Right cardiac atrium (tissue), 5 donors: ENCODE results near the gene HEATR1. TPM values are rescaled to one million over a fixed set of nuclear protein-coding genes. Genes with fewer than 3 reads are reported as not detected.
A peak's percentile ranks its signal among the peaks of the same experiment; 100 is the strongest.

Source experiments
- ATAC-seq, 2 donors: fragments of 200-7000 bp; cut with Tn5 transposase; one replicate each; pipeline versions ENCODE4 v1.8.0 to v1.9.1; 2020; ENCODE audit warnings: moderate library complexity in 2 of 2, mild to moderate bottlenecking in 1 of 2
- DNase-seq, 3 donors: peaks; one replicate each; pipeline ENCODE4 v3.0.0-alpha.2; 2020
- H3K27ac ChIP-seq: one replicate; pipeline ENCODE4 v1.5.1; 2013; ENCODE audit warnings: mild to moderate bottlenecking, low read length, control low read depth, moderate library complexity
- H3K27me3 ChIP-seq: one replicate; pipeline ENCODE4 v1.6.1; 2013; ENCODE audit not compliant: control insufficient read depth, insufficient read depth
- H3K4me1 ChIP-seq: one replicate; pipeline ENCODE4 v1.6.1; 2013; ENCODE audit warnings: low read length; ENCODE audit not compliant: control insufficient read depth, insufficient read depth
- H3K4me3 ChIP-seq: one replicate; pipeline ENCODE4 v1.5.1; 2013; ENCODE audit warnings: low read length, control low read depth
- H3K9me3 ChIP-seq: one replicate; pipeline ENCODE4 v1.6.1; 2013; ENCODE audit warnings: low read length; ENCODE audit not compliant: control insufficient read depth
- WGBS: extraction: QIAGEN DNeasy Blood & Tissue Kit; methylation state at CpG from one replicate; pipeline ENCODE4 v1.1.7; 2013; 5-methylcytosine and 5-hydroxymethylcytosine counted together
- intact Hi-C, 4 donors: fragments of 100-400 bp; cut with DNase I; formaldehyde crosslinking; loops; one replicate each; pipeline versions ENCODE4 v1.11.0 to v1.14.0; 2022 to 2023
- long read RNA-seq, 4 donors: library from polyadenylated mRNA; unstranded; transcript quantifications; one replicate each; pipeline ENCODE4 v2.0.0, GENCODE V29; 2020 to 2021
- polyA plus RNA-seq: library from polyadenylated mRNA; stranded (reverse); fragments of 200-250 nt; gene quantifications from one replicate; pipeline ENCODE4 v1.2.3, GENCODE V29; 2013
- total RNA-seq, 4 donors: library from RNA; stranded (reverse); fragmentation: NEBNext Ultra II Directional; extraction: Animal tissue kit (Norgen Biotek cat#: 25700); gene quantifications; one replicate each; pipeline ENCODE4 v1.2.1, GENCODE V29; 2021
- donor health status: healthy with polysubstance abuse.
- donor health status: DM: no; HTN: yes; CAD: no.
- donor health status: DM: no; HTN: no; CAD: no.
- donor health status: DM: no; HTN: yes; CAD: no; lungs with severe emphysema.
- donor health status: DM: yes; HTN: yes; CAD: no.

HEATR1 gene
- total RNA-seq (10 to 100 TPM; 11.2 to 12.8 (median 12.2) TPM), polyA plus RNA-seq (3.2 TPM)
- long read RNA-seq, donor 1, full-length matches to known transcripts = 3 of 8 reads
- long read RNA-seq, donor 1, partial matches to known transcripts = 5 of 8 reads
- long read RNA-seq, donor 1, other reads (novel, unspliced or antisense) = 0 of 8 reads
- long read RNA-seq, donor 2 = 0 reads
- long read RNA-seq, donor 3, full-length matches to known transcripts = 1 of 10 reads
- long read RNA-seq, donor 3, partial matches to known transcripts = 3 of 10 reads
- long read RNA-seq, donor 3, other reads (novel, unspliced or antisense) = 6 of 10 reads
- long read RNA-seq, donor 4, partial matches to known transcripts = 1 of 2 reads
- long read RNA-seq, donor 4, other reads (novel, unspliced or antisense) = 1 of 2 reads

DNA sequence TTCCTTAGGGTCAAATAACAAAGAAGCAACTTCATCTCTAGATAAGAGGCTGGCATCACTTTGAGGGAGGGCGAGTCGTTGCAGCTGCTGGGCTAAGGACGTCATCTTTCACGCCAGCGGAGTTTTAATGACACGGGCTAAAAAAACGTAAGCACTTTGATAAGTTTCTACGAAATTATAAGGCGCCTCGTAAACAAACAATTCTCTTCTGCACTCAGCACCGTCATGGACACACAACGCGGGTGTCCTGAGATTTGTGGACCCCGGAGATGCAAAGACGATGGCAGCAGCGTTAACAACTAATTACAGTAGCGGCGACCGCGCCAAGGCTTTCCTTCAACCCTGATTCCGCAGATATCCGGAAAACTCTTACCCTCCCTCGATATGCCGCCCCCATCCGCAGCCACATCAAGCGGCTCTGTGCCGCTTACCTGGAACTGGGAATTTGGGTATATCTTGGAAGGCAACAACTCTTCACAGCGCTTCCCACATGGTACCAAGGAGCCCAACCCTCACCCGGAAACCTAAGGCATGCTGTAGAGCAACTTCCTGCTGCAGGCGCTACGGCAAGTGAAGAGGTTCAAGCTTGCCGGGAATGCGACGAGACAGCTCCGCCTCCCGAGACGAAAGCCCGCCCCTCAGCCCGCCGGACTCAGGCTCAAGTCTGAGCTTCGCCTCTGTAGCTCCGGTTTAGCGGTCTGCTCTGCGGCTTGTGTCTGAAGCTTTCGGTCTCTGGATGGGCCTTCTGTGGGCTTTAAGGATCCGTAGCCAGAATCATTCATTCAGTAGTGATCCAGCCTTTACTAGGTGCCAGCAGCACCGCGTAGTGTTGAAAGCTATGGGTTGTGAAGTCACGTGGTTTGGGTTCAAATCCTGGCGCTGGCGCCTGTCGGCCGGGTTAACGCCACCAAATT, at the start of gene HEATR1:
Gene HEATR1, minus strand, starts transcription at position 526 of the 914 bp plus-strand sequence. Its CDS starts 421 bp downstream, at position 105.
- Histone ChIP-seq H3K9me3 (no peaks in the 10 kb centered on the region), H3K4me1 (no peaks in the 10 kb centered on the region), H3K27me3 (no peaks in the 10 kb centered on the region), H3K4me3 (peak within 1 kb of the TSS; percentile 99), H3K27ac (peak within 1 kb of the TSS; percentile 92)
- WGBS = under 1% methylated on average over 54 of the region's 54 CpGs
- DNase-seq = peak; percentile 95 to 97 (median 97)
- intact Hi-C loops = loop anchor here in 2 of 4 donors (10.0 kb wide), 1 partner anchor 171 kb away; no protein-coding TSS in a partner anchor
- peak; percentile 98 for ATAC-seq

DNA sequence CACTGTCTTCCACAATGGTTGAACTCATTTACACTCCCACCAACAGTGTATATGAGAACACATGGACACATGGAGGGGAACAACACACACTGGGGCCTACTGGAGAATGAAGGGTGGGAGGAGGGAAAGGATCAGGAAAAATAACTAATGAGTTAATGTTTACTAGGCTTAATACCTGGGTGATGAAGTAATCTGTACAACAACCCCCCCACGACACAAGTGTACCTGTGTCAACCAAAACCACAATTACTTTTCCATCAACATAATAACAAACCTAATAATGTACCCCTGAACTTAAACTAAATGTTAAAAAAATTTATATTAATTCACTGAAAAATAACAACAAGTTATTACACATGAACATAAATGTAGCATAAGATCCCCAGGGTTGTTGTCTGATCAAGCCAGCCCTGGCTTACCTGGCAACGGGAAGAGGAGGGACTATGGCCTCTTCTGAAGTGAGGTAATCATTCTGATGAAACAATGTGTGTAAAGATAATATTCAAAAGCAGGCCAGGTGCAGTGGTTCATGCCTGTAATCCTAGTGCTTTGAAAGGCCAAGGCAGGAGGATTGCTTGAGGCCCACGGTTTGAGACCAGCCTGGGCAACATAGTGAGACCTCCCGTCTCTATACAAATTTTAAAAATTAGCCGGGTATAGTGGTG, 40.8 kb upstream of the HEATR1 start:
- Histone ChIP-seq H3K9me3 (no peaks in the 10 kb centered on the region), H3K4me3 (no peak overlapping the region), H3K27ac (no peak overlapping the region), H3K27me3 (no peaks in the 10 kb centered on the region), H3K4me1 (no peaks in the 10 kb centered on the region)
- intact Hi-C loops = no loop called here
- DNase-seq (no peak), ATAC-seq (no peak)
- WGBS = 87% methylated on average over 5 of the region's 5 CpGs

GRCh38 chr1:236642763-236643162, 38.4 kb upstream of the HEATR1 start:
- WGBS = 77% methylated on average over 4 of the region's 4 CpGs
- ATAC-seq (no peak), DNase-seq (no peak)
- Histone ChIP-seq H3K4me1 (no peaks in the 10 kb centered on the region), H3K27me3 (no peaks in the 10 kb centered on the region), H3K27ac (no peak overlapping the region), H3K4me3 (no peak overlapping the region), H3K9me3 (no peaks in the 10 kb centered on the region)
- intact Hi-C loops = no loop called here

DNA sequence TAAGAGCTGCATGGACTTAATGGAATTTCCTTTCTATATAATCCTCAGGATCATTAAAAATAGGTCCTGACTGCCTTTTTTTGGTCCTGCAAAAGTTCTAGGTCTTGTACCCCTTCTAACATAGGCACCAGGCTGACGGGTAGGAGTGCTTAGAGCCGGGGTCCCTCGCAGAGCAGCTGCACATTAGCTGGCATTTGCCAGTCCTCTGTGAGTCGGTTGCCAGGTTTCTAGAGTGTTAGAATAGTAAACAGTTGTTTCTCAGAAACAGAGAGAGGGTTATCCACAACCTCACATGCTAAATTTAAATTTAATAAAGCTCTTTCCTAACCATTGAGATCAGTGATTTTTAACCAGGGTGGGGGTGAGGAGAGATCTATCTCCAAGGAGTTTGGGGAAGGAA, 35.4 kb upstream of the HEATR1 start:
- Histone ChIP-seq H3K9me3 (no peaks in the 10 kb centered on the region), H3K27ac (no peak overlapping the region), H3K4me1 (no peaks in the 10 kb centered on the region), H3K4me3 (peak overlapping the region; percentile 2), H3K27me3 (no peaks in the 10 kb centered on the region)
- intact Hi-C loops = no loop called here
- ATAC-seq (peak; percentile 59 to 76), DNase-seq (no peak)
- 26% methylated on average over 4 of the region's 4 CpGs for WGBS

DNA sequence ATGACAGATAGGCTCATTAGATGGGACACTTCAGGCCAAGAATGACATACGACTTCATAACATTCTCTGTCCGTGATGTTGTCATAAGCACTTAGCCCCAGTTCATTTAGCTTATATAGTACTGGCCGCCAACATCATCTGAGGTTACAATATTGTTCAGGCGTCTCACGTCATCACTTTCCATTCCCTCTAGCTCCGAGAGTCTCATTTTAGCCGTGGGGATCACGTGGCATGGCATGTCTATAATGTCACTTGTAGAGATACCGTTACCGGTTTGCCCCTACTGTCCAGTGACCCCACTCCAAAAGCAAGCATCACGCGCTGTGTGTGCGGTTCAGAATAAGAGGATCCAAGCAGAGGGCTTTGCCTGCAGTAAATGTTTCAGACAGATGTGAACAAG, 34.6 kb upstream of the HEATR1 start:
- WGBS = 41% methylated on average over 13 of the region's 13 CpGs
- peak in 1 of 3 donors; percentile 27 for DNase-seq
- intact Hi-C loops = no loop called here
- Histone ChIP-seq H3K9me3 (no peaks in the 10 kb centered on the region), H3K27ac (no peak overlapping the region), H3K4me3 (no peak overlapping the region), H3K4me1 (no peaks in the 10 kb centered on the region), H3K27me3 (no peaks in the 10 kb centered on the region)
- ATAC-seq = peak; percentile 44 to 84

- intact Hi-C loops = no loop called here
- Histone ChIP-seq H3K4me1 (no peaks in the 10 kb centered on the region), H3K27ac (no peak overlapping the region), H3K4me3 (no peak overlapping the region), H3K27me3 (no peaks in the 10 kb centered on the region), H3K9me3 (no peaks in the 10 kb centered on the region)
- DNase-seq (peak in 1 of 3 donors; percentile 49), ATAC-seq (no peak)
- WGBS = 75% methylated on average over 7 of the region's 7 CpGs
These were observed 31.7 kb upstream of the HEATR1 start for GRCh38 chr1:236636017-236636416.

DNA sequence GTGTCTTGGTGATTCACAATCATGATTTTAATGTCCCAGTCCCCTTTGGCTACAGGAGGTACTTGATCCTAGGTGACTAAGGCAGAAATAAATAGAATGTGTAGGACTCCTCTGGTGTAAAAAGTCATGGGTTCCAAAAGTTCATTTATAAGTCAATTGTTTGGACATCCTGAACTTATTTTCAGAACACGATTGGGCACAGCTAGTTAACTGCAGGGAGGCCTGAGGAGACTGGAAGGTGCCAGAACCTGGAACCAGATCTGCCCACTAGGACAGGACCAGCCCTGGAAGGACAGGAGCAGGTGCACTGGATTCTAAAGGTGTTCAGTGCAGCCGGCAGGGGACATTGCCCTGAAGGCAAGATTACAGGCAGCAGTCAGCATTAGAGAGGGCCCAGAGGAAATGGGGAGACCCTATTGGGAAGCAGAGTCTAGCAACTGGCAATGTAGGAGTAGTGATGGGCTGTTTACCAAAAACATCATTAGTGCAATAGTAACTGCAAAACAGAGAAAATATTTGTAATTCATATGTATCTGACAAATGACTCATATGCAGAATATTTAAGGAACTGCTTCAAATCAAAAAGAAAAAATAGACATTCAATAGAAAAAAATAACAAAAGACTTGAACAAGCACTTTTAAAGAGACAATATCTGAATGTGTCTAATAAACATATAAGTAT, 23.6 kb upstream of the HEATR1 start:
- ATAC-seq (no peak), DNase-seq (no peak)
- H3K4me3 ChIP-seq = no peak overlapping the region
- WGBS = 74% methylated on average over 2 of the region's 2 CpGs
- no peaks in the 10 kb centered on the region for H3K27me3 ChIP-seq
- no peak overlapping the region for H3K27ac ChIP-seq
- no peaks in the 10 kb centered on the region for H3K9me3 ChIP-seq
- no peaks in the 10 kb centered on the region for H3K4me1 ChIP-seq
- intact Hi-C loops = no loop called here

DNA sequence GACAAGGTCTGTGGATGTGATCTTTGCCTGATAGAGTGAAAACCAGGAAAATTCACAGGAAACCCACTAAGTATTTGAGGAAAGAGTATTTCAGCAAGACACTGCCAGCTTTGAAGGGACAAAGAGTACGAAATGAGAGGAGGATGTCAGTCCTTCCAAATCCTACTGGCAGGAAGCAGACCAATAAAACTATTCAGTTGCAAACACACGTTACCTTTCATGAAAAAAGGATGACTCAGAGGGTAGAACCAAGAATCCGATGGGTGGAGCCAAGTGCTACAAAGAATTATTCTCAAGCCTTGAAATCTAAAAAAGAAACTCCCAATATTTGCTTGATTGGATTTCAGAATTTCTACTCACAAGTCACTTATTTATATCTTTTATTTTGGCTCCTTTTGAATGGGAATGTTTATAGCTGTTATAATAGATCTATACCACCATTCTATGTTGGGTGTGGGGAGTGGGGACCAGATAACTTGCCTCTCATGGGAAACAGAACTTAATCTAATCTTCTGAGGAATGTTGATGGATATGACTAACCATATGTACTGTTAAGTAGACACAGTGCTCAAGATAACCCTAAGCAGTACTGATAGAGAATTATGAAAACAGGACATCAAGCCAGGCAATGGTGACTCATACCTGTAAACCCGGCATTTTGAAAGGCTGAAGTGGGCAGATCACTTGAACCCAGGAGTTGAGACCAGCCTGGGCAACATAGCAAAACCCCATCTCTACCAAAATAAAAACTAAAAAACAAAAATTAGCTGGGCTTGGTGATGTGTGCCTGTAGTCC, 19.3 kb upstream of the HEATR1 start:
- ATAC-seq (no peak), DNase-seq (no peak)
- H3K4me3 ChIP-seq = no peak overlapping the region
- no peak overlapping the region for H3K27ac ChIP-seq
- WGBS = 51% methylated on average over 4 of the region's 4 CpGs
- H3K9me3 ChIP-seq = no peaks in the 10 kb centered on the region
- intact Hi-C loops = no loop called here
- H3K4me1 ChIP-seq = no peaks in the 10 kb centered on the region
- H3K27me3 ChIP-seq = no peaks in the 10 kb centered on the region

DNA sequence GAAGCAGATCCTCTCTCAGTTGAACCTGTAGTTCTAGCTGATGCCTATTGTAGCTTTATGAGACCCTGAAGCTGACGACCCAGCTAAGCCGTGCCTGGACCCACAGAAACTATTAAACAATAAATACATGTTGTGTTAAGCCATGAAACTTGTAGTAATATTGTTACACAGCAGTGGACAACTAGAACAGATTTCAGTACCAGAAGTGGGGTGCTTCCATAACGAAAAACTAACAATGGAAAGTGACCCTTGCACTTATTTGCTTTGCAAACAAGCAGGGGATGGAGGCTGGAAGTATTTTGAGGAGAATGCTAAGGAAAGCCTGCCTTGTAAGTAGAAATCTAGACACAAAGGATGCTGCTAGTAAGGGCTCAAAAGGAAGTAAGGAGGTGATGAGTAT, 18.1 kb upstream of the HEATR1 start:
- 53% methylated on average over 3 of the region's 3 CpGs for WGBS
- no peak overlapping the region for H3K4me3 ChIP-seq
- ATAC-seq (no peak), DNase-seq (no peak)
- intact Hi-C loops = no loop called here
- no peak overlapping the region for H3K27ac ChIP-seq
- no peaks in the 10 kb centered on the region for H3K27me3 ChIP-seq
- no peaks in the 10 kb centered on the region for H3K4me1 ChIP-seq
- H3K9me3 ChIP-seq = no peaks in the 10 kb centered on the region

DNA sequence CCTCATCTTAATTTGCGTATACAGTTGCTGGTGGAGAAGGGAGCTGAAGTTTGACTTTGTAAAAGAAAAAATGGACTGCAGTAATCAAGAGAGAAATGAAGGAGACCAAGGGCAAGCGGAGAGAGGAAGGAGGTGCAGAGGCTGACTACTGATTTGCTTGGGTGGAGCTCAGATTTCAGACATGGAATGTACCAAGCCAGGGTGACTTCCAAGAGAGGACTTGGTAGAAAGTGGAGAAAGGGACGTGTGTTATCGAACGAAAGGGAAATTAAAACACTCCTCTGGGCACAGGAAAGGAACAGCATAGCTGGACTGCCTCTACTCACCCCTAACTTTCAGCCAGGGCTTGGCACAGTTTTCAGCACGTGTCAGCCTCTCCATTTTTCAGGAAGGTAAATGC, 15.1 kb upstream of the HEATR1 start:
- Histone ChIP-seq H3K4me1 (no peaks in the 10 kb centered on the region), H3K27me3 (no peaks in the 10 kb centered on the region), H3K4me3 (no peak overlapping the region), H3K27ac (no peak overlapping the region), H3K9me3 (no peaks in the 10 kb centered on the region)
- ATAC-seq (no peak), DNase-seq (no peak)
- 74% methylated on average over 6 of the region's 6 CpGs for WGBS
- intact Hi-C loops = no loop called here
